BJ (cell line): Measurements from ENCODE around the gene NRL. TPM values are rescaled to one million over a fixed set of nuclear protein-coding genes. Genes with fewer than 3 reads are reported as not detected.
"Not testable (repeated sequence)": the region's sequence is repeated elsewhere in the genome, so short reads cannot be mapped to it uniquely, and the experiment has no call there.

Source experiments
- CTCF ChIA-PET: fragments of 350-600 bp; formaldehyde crosslinking; extraction: SDS; loops from one replicate; lab custom pipeline; 2021; ENCODE audit warnings: antibody characterized with exemption, inconsistent platforms; lab: Yijun Ruan, JAX
- POLR2A ChIA-PET: fragments of 300-600 bp; sonication (Branson Sonifier 250); formaldehyde crosslinking; extraction: SDS; loops from one replicate; lab custom pipeline; 2021; ENCODE audit warnings: antibody characterized with exemption; lab: Charles Lee
- DNase-seq: peaks from one replicate; pipeline ENCODE4 v3.0.0-alpha.2; 2011; ENCODE audit warnings: low read depth
- H3K27me3 ChIP-seq: 2 replicates; pipeline ENCODE4 v1.6.0; 2011; ENCODE audit warnings: low read length; ENCODE audit not compliant: control insufficient read depth, insufficient read depth
- H3K36me3 ChIP-seq: 2 replicates; pipeline ENCODE4 v1.5.1; 2011; ENCODE audit warnings: low read length; ENCODE audit not compliant: control insufficient read depth, insufficient read depth
- H3K4me3 ChIP-seq: 2 replicates; pipeline ENCODE4 v1.5.1; 2011; ENCODE audit warnings: low read depth, mild to moderate bottlenecking, control low read depth, low read length
- polyA plus RNA-seq: library from polyadenylated mRNA; depleted of rRNA; stranded (reverse); fragments of >200 nt; gene quantifications from 2 replicates; pipeline ENCODE4 v1.2.3, GENCODE V29; 2011; rRNA removed
- small RNA-seq: library from RNA; depleted of rRNA; stranded (forward); fragments of <200 nt; gene quantifications from one replicate; pipeline ENCODE3, GENCODE V24; 2012; ENCODE audit warnings: low replicate concordance, low read depth; ENCODE audit not compliant: insufficient read length
- TF ChIP-seq, protein P1 (sequence below): IDR thresholded peaks from 2 replicates; pipeline ENCODE4 v1.5.1; 2011; ENCODE audit warnings: low read depth, mild to moderate bottlenecking, control low read depth, inconsistent platforms, low read length, moderate library complexity; ENCODE audit not compliant: insufficient read depth

Gene NRL
- polyA plus RNA-seq, 1 experiment = 0.91 TPM

GRCh38 chr14:24032727-24033418, 81.9 kb downstream of the NRL start:
- no peak overlapping the region for H3K4me3 ChIP-seq
- TF ChIP-seq, protein P1, sequence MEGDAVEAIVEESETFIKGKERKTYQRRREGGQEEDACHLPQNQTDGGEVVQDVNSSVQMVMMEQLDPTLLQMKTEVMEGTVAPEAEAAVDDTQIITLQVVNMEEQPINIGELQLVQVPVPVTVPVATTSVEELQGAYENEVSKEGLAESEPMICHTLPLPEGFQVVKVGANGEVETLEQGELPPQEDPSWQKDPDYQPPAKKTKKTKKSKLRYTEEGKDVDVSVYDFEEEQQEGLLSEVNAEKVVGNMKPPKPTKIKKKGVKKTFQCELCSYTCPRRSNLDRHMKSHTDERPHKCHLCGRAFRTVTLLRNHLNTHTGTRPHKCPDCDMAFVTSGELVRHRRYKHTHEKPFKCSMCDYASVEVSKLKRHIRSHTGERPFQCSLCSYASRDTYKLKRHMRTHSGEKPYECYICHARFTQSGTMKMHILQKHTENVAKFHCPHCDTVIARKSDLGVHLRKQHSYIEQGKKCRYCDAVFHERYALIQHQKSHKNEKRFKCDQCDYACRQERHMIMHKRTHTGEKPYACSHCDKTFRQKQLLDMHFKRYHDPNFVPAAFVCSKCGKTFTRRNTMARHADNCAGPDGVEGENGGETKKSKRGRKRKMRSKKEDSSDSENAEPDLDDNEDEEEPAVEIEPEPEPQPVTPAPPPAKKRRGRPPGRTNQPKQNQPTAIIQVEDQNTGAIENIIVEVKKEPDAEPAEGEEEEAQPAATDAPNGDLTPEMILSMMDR = no peak
- ChIA-PET CTCF (no interaction called here), POLR2A (no interaction called here)
- DNase-seq = peak; percentile 19
- H3K36me3 ChIP-seq = no peaks in the 10 kb centered on the region
- H3K27me3 ChIP-seq = no peaks in the 10 kb centered on the region

GRCh38 chr14:24031331-24031730, 83.4 kb downstream of the NRL start:
- H3K27me3 ChIP-seq, CTCF ChIA-PET, POLR2A ChIA-PET, DNase-seq, H3K4me3 ChIP-seq, H3K36me3 ChIP-seq: not testable (repeated sequence)

DNA sequence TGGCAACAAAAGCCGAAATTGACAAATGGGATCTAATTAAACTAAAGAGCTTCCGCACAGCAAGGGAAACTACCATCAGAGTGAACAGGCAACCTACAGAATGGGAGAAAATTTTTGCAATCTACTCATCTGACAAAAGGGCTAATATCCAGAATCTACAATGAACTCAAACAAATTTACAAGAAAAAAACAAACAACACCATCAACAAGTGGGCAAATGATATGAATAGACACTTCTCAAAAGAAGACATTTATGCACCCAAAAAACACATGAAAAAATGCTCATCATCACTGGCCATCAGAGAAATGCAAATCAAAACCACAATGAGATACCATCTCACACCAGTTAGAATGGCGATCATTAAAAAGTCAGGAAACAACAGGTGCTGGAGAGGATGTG, 85.1 kb downstream of the NRL start:
- H3K36me3 ChIP-seq, DNase-seq, CTCF ChIA-PET, H3K4me3 ChIP-seq, POLR2A ChIA-PET, H3K27me3 ChIP-seq: not testable (repeated sequence)

Small RNA genes lying within 50 kb of the gene (small RNA-seq; reads per million reads assigned to genes)
- gene RNA5SP383 = not detected

Other genes starting within 250 kb of the NRL start
- gene DHRS4, start 161.2 kb downstream of the NRL start, polyA plus RNA-seq = 24.3 and 24.7 TPM in 2 replicates
- 12.5 and 15.0 TPM in 2 replicates for gene DHRS4L2, start 126.0 kb downstream of the NRL start, polyA plus RNA-seq
- gene CARMIL3, start 62.9 kb downstream of the NRL start, polyA plus RNA-seq = 0.02 and 0.04 TPM in 2 replicates
- not detected in 2 replicates for gene CPNE6, start 43.4 kb downstream of the NRL start, polyA plus RNA-seq
- gene PCK2, start 20.6 kb downstream of the NRL start, polyA plus RNA-seq = 141 and 227 TPM in 2 replicates
- 41.5 and 50.0 TPM in 2 replicates for gene DCAF11, start 172 bp downstream of the NRL start, polyA plus RNA-seq
- 0.10 and 0.23 TPM in 2 replicates for gene FITM1, start 15.7 kb upstream of the NRL start, polyA plus RNA-seq
- gene PSME1, start 21.2 kb upstream of the NRL start, polyA plus RNA-seq = 48.9 and 106 TPM in 2 replicates
- gene EMC9, start 26.6 kb upstream of the NRL start, polyA plus RNA-seq = 6.9 and 13.3 TPM in 2 replicates
- gene PSME2, start 31.7 kb upstream of the NRL start, polyA plus RNA-seq = 165 and 178 TPM in 2 replicates
- 8.2 and 12.4 TPM in 2 replicates for gene RNF31, start 32.5 kb upstream of the NRL start, polyA plus RNA-seq
- 84.8 and 107 TPM in 2 replicates for gene IRF9, start 46.3 kb upstream of the NRL start, polyA plus RNA-seq
- gene REC8, start 57.1 kb upstream of the NRL start, polyA plus RNA-seq = 2.7 and 5.5 TPM in 2 replicates
- gene IPO4, start 73.9 kb upstream of the NRL start, polyA plus RNA-seq = 11.5 and 26.8 TPM in 2 replicates
- 50.5 and 59.2 TPM in 2 replicates for gene TM9SF1, start 80.5 kb upstream of the NRL start, polyA plus RNA-seq
- not detected in 2 replicates for gene TSSK4, start 90.7 kb upstream of the NRL start, polyA plus RNA-seq
- gene CHMP4A, start 98.5 kb upstream of the NRL start, polyA plus RNA-seq = 36.3 and 52.1 TPM in 2 replicates
- 16.3 and 19.3 TPM in 2 replicates for gene MDP1, start 101.1 kb upstream of the NRL start, polyA plus RNA-seq
- 242 and 329 TPM in 2 replicates for gene NEDD8, start 117.4 kb upstream of the NRL start, polyA plus RNA-seq
- gene GMPR2, start 118.0 kb upstream of the NRL start, polyA plus RNA-seq = 103 and 116 TPM in 2 replicates
- 37.2 and 41.7 TPM in 2 replicates for gene TINF2, start 127.7 kb upstream of the NRL start, polyA plus RNA-seq
- gene TGM1, start 148.2 kb upstream of the NRL start, polyA plus RNA-seq = 0.97 and 2.9 TPM in 2 replicates
- 23.2 and 52.5 TPM in 2 replicates for gene RABGGTA, start 156.6 kb upstream of the NRL start, polyA plus RNA-seq
- 40.5 and 57.1 TPM in 2 replicates for gene DHRS1, start 184.8 kb upstream of the NRL start, polyA plus RNA-seq
- 13.9 and 16.3 TPM in 2 replicates for gene NOP9, start 184.9 kb upstream of the NRL start, polyA plus RNA-seq
- gene CIDEB, start 193.0 kb upstream of the NRL start, polyA plus RNA-seq = 0.63 and 0.98 TPM in 2 replicates
- gene LTB4R2, start 195.2 kb upstream of the NRL start, polyA plus RNA-seq = 0.98 and 1.6 TPM in 2 replicates
- 2.5 and 2.6 TPM in 2 replicates for gene LTB4R, start 196.6 kb upstream of the NRL start, polyA plus RNA-seq
- gene ADCY4, start 220.1 kb upstream of the NRL start, polyA plus RNA-seq = 4.1 and 6.8 TPM in 2 replicates
- 4.3 and 4.4 TPM in 2 replicates for gene RIPK3, start 225.0 kb upstream of the NRL start, polyA plus RNA-seq